NK-92 (cell line): ENCODE results near the gene PPM1A.

Experiments used
- DNase-seq: peaks from one replicate; lab custom pipeline; 2025; ENCODE audit not compliant: unreplicated experiment; lab: John Stamatoyannopoulos, UW

The PPM1A gene

DNA sequence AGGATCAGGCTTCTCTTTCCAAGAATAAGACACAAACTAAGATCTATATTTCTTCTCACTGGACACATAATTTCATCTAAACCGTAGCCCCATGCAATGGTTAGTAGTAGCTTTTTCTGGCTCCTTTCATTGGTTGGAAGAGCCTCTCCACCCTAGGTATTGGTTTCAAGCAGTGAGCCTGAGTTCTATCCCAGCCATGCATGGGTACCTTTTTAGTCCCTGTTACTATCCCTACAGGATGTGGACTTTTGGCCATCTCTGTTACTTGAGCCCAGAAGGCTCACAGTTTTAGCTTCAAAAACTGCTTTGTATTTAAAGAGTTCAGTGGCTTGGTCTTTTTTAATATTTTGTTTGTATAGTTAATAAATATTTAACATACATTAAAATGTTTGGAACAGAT lies 16.1 kb downstream of the PPM1A start:
- DNase-seq = no peak

DNA sequence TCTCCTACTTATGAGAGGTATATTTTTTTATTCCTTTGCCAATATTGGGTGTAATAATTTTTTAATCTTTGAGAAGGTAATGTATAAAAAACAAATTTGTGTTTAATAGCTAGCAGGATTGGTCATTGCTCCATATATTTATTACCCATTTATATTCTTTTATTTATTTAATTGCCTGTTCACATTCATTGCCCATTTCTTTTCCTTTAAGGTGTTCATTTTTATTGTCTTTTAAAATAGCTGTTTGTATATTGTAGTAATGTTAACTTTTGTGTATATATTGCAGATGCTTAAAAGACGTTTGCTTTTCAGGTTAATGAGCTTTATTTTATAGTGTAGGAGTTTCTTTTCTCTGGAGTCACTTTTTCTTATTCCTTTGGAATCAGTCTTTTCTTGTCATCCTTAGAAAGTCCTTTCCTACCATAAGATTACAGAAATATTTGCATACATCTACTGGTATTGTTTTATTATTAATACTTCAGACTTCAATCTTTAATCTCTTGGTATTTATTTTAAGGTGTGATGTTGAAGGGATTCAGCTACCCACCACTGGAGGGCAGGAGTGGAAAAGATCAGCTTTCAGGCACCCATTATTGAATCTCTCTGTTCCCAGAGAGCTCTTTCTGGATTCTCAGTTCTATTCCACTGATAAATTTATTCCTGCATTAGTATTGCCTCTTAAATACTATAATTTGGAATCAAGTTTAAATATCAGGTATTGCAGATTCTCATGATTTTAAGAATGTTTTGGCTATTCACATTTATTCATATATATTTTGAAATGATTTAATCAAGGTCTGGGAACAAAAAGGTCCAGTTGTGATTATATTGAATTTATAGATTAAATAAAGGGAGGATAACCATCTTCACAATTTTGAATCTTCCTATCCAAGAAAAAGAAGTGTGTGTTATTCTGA lies 17.3 kb downstream of the PPM1A start:
- no peak for DNase-seq

DNA sequence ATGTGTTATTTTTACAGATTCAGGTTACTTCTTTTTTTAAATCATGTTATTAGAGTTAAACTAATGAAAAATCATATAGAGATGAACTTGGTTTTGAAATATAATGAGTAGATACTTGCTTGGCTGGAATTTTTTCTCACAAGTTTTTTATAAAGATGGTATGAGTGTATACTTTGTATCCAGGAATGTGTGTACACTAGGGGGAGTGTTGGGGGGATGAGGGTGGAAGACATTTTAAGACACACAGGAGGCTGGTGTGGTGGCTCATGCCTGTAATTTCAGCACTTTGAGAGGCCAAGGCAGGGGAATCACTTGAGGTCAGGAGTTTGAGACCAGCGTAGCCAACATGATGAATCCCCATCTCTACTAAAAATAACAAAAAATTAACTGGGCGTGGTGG lies 23.2 kb downstream of the PPM1A start:
- DNase-seq = no peak

DNA sequence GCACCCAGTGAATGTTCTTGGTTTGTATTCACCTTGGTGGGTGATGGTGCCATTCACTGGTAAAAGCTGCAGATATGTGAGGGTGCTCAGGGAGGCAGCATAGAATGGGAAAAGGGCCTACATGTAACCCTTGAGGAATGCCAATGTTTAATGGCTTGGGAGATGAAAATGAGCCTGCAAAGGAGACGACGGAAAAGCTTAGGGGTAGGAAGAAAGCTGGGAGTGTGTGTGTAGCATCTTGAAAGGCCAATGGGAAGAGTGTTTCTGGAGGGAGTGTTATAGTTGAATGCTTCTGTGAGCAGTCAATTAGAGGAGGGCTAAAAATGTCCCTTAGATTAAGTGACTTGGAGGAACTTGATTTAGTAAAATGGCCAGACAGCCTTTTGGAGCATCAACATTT lies 24.9 kb downstream of the PPM1A start:
- DNase-seq = no peak

DNA sequence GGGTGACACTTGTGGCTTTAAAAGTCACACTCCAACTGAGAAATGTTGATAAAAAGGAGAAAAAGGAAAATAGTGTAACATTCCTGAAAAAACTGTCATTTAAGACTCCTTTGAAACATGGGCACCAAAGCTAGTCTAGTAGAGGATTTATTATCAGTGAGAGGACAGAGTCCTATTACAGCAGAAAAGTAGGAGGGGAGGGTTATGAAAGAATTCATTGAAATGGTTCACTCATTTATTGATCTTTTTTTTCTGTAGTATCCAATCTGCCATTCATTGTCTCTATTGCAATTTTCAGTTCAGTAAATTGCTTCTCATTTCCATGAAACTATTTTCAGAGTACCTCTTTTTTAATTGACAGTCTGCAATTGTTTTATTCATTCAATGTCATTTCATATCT lies 25.4 kb downstream of the PPM1A start:
- DNase-seq = no peak

DNA sequence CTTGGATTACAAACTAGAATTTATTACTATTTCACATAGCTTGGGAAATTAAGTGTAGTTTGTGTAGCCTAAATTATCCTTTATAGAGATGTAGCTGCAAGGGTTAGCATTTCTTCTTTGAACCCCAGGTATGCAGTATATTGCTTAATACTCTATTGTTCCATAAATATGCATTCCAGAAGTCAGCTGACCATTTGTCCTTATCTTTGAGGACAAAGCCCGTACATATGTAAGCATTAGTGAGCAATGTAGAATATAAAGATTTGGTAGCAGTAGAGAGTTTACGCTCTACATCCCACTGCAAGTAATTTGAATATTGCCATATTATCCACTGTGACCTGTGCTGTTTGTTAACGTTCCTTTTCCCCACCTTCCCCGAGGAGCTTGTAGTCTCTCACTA lies 26.9 kb downstream of the PPM1A start:
- DNase-seq = no peak

DNA sequence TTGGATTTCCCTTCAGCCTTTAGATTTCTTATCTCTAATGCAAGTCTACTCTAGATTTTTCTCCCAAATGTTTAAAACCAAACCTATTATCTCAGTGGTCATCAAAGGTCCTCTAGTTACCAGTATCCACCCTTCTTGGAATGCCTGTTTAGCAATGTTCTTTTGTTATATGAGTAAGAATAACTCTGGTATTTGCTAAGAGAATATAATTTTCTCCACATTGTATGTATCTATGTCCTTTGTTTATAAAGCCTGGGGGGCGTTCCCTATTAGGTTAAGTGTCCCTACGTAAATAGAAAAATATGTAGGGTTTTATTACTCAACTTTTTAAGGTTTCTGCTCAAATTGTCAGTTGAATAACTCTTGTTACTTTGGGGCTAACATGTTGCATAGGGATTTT lies 27.3 kb downstream of the PPM1A start:
- DNase-seq = no peak

DNA sequence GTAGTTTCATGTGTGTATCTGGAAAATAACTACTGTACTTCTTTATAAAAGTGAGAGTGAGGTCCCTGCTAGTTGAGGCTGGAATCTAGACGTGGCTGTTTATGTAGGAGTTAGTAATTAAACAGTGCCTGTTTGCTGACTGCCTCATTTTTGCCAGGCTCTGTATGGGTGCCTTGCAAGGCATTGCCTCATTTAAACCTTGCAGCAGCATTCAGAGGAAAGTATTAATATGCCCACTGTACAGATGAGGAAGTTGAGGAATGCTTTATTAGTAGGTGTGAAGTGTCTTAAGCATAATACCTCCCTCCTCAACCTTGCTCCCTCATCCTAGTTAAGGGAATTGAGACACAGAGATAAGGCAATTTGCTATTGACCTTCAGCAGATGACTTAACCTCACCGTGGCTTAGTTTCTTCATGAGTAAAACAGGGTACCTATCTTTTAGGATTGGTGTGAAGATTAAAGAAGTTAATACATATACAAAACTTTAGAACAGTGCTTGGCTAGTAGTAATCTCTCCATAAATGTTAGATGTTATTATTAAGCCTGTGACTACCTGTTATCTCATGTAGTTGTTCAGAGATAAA lies 28.7 kb downstream of the PPM1A start:
- no peak for DNase-seq

DNA sequence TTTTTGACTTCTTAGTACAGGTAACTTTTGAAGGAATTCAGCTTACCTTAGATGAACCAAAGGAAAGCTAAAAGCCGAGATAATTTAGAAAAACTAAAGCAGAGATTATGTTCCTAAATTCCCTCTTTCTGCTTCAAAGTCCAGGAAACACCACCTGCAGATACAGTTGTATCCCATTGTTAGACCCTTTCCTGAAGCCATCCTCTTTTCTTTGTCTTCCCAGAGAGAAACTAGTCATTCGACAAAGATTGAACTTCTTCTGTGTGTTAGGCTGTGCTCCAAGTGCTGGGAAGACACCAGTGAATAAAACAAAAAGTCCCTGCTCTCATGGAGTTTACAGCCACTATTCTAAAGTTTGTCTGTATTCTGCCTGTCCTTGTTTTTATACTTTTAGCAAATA lies 29.3 kb downstream of the PPM1A start:
- no peak for DNase-seq

DNA sequence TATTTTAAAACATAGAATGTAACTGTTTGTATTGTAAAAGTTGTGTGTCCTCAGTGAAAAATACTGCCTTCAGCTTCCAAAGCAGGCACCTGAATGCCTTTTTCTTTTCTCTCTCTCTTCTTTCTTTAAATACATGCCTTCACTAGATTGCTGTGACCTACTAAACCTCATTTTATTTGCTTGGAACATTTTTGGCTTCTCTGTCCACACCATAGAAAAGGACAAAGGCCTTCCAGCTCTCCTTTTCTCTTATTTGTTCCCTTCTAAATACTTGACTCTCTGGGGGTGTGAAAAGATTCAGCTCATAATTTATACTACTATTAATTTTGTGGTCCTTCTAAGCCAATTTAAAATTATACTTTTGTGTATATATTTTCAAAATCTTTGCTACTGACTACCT lies 38.4 kb downstream of the PPM1A start:
- DNase-seq = no peak

DNA sequence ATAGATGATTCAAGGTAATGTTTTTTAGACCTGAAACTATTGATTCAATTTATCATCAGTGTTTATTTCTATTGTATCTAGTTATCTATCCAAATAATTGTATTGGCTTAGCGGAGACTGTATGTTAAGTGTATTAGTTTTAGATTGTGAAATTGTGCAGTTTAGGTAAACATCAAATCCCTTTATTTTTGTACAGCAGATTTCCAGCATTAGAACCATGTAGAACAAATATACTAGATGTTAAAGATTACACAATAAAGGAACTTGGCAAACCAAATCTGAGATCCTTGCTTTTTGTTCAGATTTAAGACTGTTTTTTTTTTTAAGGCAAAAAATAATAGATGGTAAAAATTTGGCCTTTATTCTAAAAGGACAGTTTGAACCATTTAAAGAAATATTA lies 39.3 kb downstream of the PPM1A start:
- no peak for DNase-seq

DNA sequence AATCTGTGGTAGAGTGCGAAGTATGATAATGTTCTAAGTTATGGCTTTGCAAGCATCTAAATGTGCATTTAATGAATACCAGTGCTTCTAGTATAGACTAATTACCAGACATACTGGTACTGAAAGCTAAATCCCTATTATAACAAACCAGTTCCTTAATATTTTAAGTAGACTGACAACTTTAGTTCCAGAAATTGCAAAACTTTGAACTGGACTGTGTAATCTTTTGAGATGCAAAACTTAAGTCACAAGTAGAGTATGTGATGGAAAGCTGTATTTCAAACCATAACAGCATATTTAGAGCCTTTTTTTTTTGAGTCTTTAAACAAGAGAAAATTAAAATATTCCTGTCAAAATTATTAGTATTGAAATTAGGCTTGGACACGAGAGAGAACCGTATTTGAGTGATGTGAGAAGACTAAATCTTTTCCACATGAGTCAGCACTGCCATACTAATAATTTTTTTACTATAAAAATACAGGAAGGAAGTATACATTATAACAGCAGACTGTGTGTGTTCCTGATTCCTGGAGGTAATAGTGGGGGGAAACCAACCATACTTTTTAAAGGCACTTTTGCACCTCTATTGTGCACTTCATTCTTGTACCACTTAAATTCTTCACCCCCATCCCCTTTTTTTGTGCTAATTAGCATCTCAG lies 45.5 kb downstream of the PPM1A start:
- no peak for DNase-seq

DNA sequence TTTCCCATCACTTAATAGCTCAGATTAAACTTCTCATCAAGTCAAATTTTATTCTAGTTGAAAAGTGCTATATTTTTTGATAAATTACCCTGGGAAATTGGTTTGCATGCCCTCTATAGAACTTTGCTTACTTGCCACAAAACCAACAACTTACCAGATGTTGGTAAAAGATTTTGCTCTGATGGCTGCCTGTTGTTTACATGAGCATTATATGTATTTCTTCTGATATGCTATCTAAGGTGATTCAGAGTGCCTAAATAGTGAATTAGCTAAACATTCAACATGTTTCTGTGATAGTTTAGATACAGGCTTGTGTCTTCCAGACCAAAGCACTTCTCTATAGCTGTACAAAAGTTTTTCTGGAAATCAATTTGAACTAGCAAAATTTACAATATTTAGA lies 51.0 kb downstream of the PPM1A start:
- no peak for DNase-seq

DNA sequence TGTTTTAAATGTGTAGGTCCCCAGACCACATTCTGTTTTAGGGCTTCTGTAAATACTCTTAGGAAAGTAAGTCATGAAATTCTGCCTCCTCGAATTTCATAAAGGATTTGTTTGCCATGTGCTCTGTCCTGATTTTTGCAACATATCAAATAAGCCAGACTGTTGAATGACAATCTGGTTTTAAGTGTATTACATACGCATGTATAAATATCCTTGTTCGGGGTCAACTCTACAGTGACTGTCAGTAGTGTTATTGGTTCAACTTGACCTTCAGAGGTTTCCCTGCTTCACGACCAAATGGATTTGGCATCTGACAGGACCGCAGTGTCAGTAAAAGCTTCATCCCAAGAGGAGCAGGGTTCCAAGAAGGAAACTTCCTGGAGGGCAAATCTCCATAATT lies 52.7 kb downstream of the PPM1A start:
- DNase-seq = no peak

DNA sequence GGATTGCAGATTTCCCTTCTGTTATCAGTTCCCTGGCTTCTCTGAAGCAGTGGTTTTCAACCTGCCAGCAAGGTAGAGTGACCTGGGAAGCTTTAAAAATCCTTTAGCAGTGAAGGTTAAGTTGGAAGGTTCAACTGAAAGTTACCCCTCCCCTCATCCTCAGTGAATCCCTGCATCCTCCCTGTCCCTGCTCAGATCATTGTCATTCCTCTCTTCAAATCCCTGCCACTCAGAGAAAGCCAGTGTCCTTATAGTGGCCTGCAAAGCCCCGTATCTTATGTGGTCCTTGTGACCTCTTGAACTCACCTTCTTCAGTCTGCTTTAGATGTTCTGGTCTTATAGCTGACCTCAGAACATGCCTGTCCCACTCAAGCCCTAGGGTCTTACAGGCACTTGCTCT lies 53.6 kb downstream of the PPM1A start:
- DNase-seq = no peak

DNA sequence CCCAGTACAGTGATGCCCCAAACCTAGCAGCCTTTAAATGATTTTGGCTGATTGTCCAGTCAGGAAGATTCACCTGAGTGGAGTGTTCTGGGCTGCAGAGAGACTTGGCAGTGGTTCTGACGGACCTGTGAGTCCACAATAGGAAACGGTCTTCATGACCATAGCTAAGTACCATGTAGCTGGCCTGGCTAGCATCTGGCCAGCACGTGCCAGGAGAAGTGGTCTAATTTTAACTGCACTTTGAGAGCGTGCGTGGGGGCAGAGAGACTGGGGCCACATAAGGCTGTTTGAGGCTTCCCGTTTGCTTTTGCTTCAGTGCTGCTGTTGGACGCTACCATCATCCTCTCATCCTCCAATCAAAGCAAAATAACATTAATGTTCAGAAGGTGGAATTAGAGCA lies 54.7 kb downstream of the PPM1A start:
- DNase-seq = no peak

DNA sequence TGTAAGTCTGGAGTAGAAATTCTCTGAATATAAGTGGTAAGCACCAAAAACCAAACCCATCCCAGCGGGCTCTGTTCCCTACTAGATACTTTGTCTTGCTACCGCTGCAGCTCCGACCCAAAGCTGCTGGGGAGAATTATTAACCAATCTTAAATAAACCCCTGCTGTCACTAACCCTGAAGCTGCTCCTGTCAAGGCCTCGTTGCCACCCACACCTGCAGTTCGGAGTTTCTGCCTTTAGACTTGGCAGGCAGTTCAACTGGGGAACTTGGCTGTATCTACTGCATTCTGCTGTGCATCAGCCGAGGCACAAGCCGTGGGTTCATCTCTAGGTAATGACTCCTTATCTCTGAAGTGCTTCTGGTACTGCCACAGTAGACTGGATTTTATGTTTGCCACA lies 55.5 kb downstream of the PPM1A start:
- no peak for DNase-seq

DNA sequence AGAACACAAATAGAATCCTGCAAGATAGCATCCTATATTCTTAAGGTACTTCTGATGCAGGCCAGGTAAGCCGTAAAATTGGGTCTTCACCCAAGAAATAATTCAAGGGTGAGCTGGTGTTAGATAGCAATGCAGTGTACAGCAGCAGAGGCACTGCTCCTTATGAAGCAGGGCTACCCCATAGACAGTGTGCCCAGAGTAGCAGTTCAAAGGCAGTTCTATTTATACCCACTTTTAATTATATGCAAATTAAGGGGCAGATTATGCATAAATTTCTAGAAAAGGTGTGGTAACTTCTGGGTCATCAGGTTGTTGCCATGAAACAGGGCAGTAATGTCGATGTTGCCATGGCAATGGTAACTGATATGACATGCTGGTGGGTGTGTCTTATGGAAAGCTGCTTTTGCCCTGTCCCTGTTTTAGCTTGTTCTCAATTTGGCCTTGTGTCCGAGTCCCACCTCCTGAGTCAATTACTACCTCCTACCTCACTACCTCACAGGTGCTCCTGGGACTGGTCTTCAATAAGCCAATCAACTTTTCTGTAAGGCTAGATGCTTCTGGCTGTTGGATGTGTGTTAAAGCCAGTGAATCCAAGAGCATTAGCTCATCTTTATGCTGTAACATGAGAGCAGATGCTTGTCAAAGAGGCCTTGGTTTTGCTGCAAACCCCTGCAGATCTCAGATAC lies 61.0 kb downstream of the PPM1A start:
- DNase-seq = no peak

DNA sequence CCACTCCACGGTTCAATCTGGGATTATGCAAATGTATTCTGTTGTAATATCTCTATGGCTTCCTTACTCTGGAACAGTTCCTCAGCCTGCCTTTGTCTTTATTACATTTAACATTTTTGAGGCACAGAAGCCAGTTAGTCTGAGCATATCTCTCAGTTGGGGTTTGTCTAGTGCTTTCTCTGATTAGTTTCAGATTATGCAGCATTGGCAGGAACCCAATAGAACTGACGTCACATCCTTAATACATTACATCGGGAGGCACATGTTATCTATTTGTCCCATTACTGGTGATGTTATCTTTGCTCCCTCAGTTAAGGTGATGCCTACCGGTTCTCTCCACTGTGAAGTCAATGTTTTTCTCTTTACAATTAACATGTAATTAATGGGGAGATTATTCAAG lies 62.4 kb downstream of the PPM1A start:
- DNase-seq = no peak

DNA sequence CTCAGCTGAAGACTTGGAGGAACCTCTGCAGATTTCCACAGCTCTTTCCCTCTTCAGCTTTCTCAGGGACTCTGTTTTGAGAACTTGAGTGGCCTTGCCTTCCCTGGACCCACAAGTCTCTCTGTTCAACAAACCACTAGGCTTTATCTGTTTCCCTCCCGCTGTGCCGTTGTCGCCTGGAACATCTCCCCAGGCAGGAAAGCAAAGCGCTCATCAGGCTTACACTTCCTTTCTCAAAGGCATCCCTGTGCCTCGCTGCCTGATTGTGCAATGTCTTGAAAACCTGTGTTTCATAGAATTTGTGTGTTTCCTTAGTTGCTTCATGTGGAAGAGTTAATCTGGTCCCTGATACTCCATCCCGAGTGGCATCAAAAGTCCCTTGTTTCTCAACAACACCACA lies 64.1 kb downstream of the PPM1A start:
- no peak for DNase-seq

DNA sequence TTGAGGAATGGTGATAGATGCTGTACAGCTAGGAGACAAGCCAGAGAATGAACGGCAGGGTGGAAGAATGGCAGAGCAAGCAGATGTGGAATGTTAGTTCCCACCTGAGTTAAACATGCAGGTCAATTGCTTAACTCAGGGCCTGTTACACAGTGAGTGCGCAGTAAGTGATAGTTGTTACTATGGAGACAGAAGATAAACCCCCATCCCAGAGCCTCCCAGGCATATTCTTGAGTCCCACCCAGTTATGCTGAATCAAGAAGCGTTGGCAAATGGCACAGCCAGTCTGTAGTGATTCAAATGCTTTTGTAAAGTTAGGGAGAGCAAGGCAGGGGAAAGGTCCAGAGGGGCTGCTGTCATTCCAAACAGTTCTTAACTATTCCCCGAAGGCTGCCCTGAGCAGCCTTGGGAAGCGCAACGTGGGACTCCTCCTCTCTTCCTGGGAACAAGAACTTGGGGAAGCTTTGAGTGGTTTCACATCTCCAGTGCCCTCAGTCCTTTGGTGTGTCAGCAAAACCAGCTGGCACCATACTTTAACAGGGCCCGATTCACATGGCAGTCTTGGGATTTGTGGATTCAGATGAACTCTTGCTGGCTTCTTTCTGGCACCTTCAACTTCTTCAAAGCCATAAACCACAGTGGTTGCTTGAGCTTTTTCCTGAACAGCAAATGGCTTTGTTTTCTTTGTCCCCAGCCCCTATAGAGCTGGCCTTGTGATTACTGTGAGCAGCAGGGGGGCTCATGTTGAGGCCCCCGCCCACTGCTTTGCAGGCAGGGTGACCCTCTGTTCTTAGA lies 66.4 kb downstream of the PPM1A start:
- no peak for DNase-seq
